HS-27A (cell line): Measurements from ENCODE around the gene CAPN7.

Experiments used
- DNase-seq: peaks from one replicate; pipeline ENCODE4 v3.0.0-alpha.2; 2012; ENCODE audit warnings: low read depth, missing footprints

Gene CAPN7

GRCh38 chr3:15246186-15246585, 40.1 kb downstream of the CAPN7 start:
- DNase-seq = no peak

- DNase-seq = no peak
Observed at GRCh38 chr3:15253023-15253697, 47.1 kb downstream of the CAPN7 start.

GRCh38 chr3:15255215-15255614, 49.2 kb downstream of the CAPN7 start:
- DNase-seq = no peak

- no peak for DNase-seq
Observed at GRCh38 chr3:15256861-15257341, 50.9 kb downstream of the CAPN7 start.

GRCh38 chr3:15258720-15259119, 52.7 kb downstream of the CAPN7 start:
- DNase-seq = no peak

GRCh38 chr3:15260531-15260930, 54.5 kb downstream of the CAPN7 start:
- no peak for DNase-seq

GRCh38 chr3:15261274-15261673, 55.2 kb downstream of the CAPN7 start:
- DNase-seq = no peak

- no peak for DNase-seq
Observed at GRCh38 chr3:15262021-15262420, 56.0 kb downstream of the CAPN7 start.

- DNase-seq = no peak
Observed at GRCh38 chr3:15263120-15263519, 57.1 kb downstream of the CAPN7 start.

- no peak for DNase-seq
Observed at GRCh38 chr3:15263926-15264325, 57.9 kb downstream of the CAPN7 start.

- no peak for DNase-seq
Observed at GRCh38 chr3:15264486-15264885, 58.4 kb downstream of the CAPN7 start.

- no peak for DNase-seq
Observed at GRCh38 chr3:15265655-15266509, 59.8 kb downstream of the CAPN7 start.

GRCh38 chr3:15266510-15267376, 60.7 kb downstream of the CAPN7 start:
- no peak for DNase-seq

GRCh38 chr3:15267502-15267901, 61.5 kb downstream of the CAPN7 start:
- DNase-seq = no peak

- DNase-seq = no peak
Observed at GRCh38 chr3:15268033-15268631, 62.1 kb downstream of the CAPN7 start.

GRCh38 chr3:15269091-15269989, 63.3 kb downstream of the CAPN7 start:
- peak; percentile 95 for DNase-seq

GRCh38 chr3:15271030-15271429, 65.0 kb downstream of the CAPN7 start:
- DNase-seq = no peak

GRCh38 chr3:15271785-15272381, 65.8 kb downstream of the CAPN7 start:
- DNase-seq = no peak

- no peak for DNase-seq
Observed at GRCh38 chr3:15272426-15273196, 66.6 kb downstream of the CAPN7 start.

GRCh38 chr3:15273227-15273626, 67.2 kb downstream of the CAPN7 start:
- DNase-seq = no peak
